ENCODE data around the gene S100A11. TPM values are rescaled to one million over a fixed set of nuclear protein-coding genes. Genes with fewer than 3 reads are reported as not detected.

S100A11 gene
- total RNA-seq, 4 donors from 2014 or later: 120 to 368 (median 160) TPM

DNA sequence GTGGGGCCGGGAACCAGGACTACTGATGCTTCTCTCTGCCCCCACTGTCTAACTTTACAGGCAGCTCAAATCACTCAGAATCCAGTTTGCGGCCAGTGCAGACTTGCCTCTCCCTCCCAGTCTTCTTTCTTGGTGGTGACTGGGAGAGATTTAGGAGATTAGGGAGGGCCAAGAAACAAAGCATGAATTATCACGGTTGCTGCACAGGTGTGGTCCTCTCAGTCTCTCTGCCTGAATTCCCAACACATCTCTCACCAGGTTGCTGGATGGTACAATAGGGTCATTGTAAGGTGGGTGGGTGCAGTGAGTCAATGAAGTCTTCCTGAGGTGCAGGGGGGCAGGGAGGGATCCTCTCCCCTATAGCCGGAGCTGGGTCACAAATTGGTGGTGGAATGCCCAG is 12.6 kb downstream of the S100A11 start:
- no peaks in the 10 kb centered on the region for H3K4me1 ChIP-seq
- H3K36me3 ChIP-seq: no peaks in the 10 kb centered on the region
- H3K27me3 ChIP-seq: no peaks in the 10 kb centered on the region
- no peaks in the 10 kb centered on the region for H3K9me3 ChIP-seq
- DNase-seq: no peak
- H3K4me3 ChIP-seq (replicated peaks in 1 of 3): no peak overlapping the region
- WGBS, 2 donors: 72 to 86% methylated on average over 4 of the region's 4 CpGs
- TF ChIP-seq POLR2A (IDR thresholded peaks at IDR 0.05): no peak
- no peak for TF ChIP-seq CTCF (IDR thresholded peaks at IDR 0.05)
- H3K27ac ChIP-seq: no peak overlapping the region
- intact Hi-C loops (cut with DNase I): no loop called here

- TF ChIP-seq POLR2A (IDR thresholded peaks at IDR 0.05): no peak
- TF ChIP-seq CTCF (IDR thresholded peaks at IDR 0.05): no peak
- DNase-seq: no peak
- Histone ChIP-seq H3K27ac (no peak overlapping the region), H3K4me3 (replicated peaks in 1 of 3) (no peak overlapping the region), H3K27me3 (no peaks in the 10 kb centered on the region), H3K36me3 (no peaks in the 10 kb centered on the region), H3K9me3 (no peaks in the 10 kb centered on the region), H3K4me1 (no peaks in the 10 kb centered on the region)
- WGBS, 2 donors: 82 to 83% methylated on average over 4 of the region's 4 CpGs
- intact Hi-C loops (cut with DNase I): no loop called here
Observed at GRCh38 chr1:152023221-152023620, 13.6 kb downstream of the S100A11 start.

DNA sequence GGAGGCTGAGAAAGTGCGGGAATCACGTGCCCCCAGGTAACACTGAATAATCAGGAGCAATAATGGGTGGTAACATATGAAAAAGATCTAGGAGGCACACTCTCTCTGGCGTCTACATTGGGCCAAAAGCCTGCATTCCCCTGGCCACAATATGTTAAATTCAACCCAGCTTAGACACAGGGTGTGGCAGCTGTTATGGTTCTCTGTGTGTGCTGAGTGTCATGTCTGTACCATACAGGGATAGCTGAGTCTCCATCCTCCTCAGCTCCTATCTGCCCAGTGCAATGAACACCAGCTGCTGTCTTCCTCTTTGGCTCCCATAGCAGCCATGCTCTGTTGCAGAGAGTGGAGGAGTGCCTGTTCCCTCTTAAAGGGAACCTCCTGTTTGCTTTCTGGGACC is 14.3 kb downstream of the S100A11 start:
- intact Hi-C loops (cut with DNase I): no loop called here
- TF ChIP-seq POLR2A (IDR thresholded peaks at IDR 0.05): no peak
- TF ChIP-seq CTCF (IDR thresholded peaks at IDR 0.05): no peak
- H3K4me1 ChIP-seq: no peaks in the 10 kb centered on the region
- 85 to 92% methylated on average over 3 of the region's 3 CpGs for WGBS, 2 donors
- H3K36me3 ChIP-seq: no peaks in the 10 kb centered on the region
- H3K27ac ChIP-seq: no peak overlapping the region
- no peaks in the 10 kb centered on the region for H3K9me3 ChIP-seq
- DNase-seq: no peak
- H3K27me3 ChIP-seq: no peaks in the 10 kb centered on the region
- H3K4me3 ChIP-seq (replicated peaks in 1 of 3): no peak overlapping the region

GRCh38 chr1:152021569-152021968 is 15.2 kb downstream of the S100A11 start:
- DNase-seq: no peak
- Histone ChIP-seq H3K4me3 (replicated peaks in 1 of 3) (no peak overlapping the region), H3K9me3 (no peaks in the 10 kb centered on the region), H3K36me3 (no peaks in the 10 kb centered on the region), H3K4me1 (no peaks in the 10 kb centered on the region), H3K27ac (no peak overlapping the region), H3K27me3 (no peaks in the 10 kb centered on the region)
- no peak for TF ChIP-seq POLR2A (IDR thresholded peaks at IDR 0.05)
- no peak for TF ChIP-seq CTCF (IDR thresholded peaks at IDR 0.05)
- intact Hi-C loops (cut with DNase I): no loop called here
- 70 to 76% methylated on average over 7 of the region's 7 CpGs for WGBS, 2 donors

- no peak for TF ChIP-seq CTCF (IDR thresholded peaks at IDR 0.05)
- no peak for TF ChIP-seq POLR2A (IDR thresholded peaks at IDR 0.05)
- WGBS, 2 donors: 75 to 86% methylated on average over 3 of the region's 3 CpGs
- DNase-seq: no peak
- Histone ChIP-seq H3K36me3 (no peaks in the 10 kb centered on the region), H3K4me1 (no peaks in the 10 kb centered on the region), H3K27ac (no peak overlapping the region), H3K9me3 (no peaks in the 10 kb centered on the region), H3K27me3 (no peaks in the 10 kb centered on the region), H3K4me3 (replicated peaks in 1 of 3) (no peak overlapping the region)
- intact Hi-C loops (cut with DNase I): no loop called here
Observed at GRCh38 chr1:152020849-152021248, 16.0 kb downstream of the S100A11 start.
